ENCODE results near the gene OTUD3.
"Not testable (repeated sequence)": the region's sequence is repeated elsewhere in the genome, so short reads cannot be mapped to it uniquely, and the experiment has no call there.

OTUD3 gene

GRCh38 chr1:19868575-19868974, 13.6 kb upstream of the OTUD3 start:
- DNase-seq (ENCODE audit: low spot score), result not testable (repeated sequence)

- DNase-seq (ENCODE audit: low spot score), result not testable (repeated sequence)
Measured at GRCh38 chr1:19869453-19869852, 12.7 kb upstream of the OTUD3 start.

DNA sequence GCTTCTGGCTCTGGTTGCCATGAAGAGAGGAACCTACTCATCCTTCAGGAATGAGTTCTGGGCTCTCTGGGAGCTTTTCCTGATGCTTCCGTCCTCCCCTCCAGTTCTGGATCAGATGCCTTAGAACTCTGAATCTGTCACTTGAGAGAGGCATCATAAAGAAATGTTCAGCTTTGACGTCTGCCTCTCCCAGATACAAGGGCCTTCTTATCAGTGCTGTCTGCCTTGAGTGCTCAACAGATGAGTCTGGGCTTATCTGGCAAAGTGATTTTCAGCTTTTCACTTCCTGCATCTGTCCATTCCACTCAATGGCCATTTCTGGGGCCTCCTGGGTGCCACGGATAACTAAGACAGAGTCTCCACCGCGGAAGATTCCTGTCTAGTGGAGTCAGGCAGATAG, 12.3 kb upstream of the OTUD3 start:
- DNase-seq (ENCODE audit: low spot score), result no peak

DNA sequence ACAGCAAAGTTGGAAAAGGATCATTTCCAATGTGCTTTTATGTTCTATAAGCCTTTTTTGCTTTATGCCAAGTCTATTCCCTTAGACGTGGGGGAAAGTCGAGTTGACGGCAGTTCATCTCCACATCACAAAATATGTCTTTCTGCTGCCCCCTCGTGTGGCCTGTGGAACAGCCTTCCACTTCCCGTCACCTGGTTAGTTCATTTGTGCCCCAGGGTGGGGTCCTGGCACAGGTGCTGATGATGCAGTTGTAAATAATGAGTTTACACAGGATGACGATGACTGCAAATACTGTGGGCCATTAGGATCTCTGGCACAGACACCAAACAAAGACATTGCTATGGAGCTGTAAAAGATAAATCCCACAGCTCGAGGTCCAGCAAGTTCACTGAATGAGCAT, 10.0 kb upstream of the OTUD3 start:
- DNase-seq (ENCODE audit: low spot score), result no peak

DNA sequence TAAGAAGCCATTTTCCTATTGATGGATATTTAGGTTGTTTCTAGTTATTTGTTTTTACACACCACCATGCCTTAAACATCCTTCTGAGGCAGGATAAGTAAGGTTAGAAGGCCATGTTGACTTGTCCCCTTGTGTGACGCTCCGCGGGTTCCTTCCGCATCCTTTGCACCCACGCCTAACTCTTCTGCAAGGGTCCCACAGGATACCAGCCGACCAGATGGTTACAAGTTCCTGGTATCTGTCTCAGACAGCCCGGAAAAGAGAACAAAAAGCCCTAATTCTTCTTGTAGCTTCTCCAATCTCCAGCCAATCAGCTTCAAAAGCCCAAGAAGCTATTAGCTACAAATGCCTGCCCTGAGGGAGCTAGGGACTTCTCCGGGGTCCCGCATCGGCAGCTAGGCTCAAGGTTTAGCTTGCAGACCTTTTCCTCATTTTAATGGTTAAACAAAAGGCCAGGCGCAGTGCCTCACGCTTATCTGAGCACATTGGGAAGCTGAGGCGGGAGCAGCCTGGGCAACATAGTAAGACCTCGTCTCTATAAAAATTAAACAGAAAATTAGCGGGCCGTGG, 4.9 kb upstream of the OTUD3 start:
- no peak for DNase-seq (ENCODE audit: low spot score)

DNA sequence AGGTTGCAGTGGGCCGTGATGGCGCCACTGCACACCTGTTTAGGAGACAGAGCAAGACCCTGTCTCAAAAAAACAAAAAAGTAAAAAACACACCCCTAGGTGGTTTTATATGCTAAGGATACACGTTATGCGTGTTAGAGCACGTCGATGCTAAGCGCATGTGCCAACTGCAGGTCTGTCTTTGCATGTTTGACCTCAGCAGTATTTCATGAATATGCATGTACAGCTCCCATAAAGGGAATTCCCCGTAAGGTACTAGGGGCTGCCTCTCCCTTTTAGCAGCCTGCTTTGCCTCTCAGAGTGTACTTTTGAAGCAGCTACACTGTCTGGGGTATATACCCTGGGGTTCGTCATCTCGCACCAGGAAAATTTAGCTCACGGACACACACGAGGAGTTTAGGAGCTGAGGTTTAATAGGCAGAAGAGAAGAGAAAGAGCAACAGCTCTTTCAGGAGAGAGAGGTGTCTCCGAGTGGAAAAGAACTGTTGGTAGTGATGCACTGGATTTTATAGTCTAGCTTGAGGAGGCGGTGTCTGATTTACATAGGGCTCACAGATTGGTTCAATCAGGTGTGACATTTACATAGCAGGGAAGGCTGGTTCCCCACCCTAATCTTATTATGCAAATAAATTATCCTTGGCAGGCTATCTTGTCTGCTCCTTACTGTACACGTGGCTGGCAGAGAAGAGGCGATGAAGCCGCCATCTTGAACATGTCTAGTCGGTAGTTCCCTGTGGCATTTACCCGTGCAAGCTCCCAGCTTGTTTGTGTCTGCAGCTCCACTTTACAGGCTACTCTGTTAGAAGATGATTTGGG, 4.2 kb upstream of the OTUD3 start:
- no peak for DNase-seq (ENCODE audit: low spot score)

DNA sequence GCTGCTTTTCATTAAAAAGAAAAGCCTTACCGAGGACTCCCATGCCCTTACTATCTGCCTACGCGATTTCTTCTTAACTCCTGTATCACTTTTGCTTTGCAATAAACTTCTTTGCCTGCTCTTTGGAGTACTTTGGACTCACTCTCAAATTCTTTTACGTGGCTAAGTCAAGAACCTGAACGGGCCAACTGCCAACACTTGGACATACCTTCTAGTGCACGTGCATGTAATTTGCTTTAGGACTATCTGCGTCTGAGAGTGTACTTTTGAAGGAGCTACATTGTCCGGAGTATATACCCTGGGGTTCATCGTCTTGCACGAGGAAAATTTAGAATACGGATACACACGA, 3.6 kb upstream of the OTUD3 start:
- no peak for DNase-seq (ENCODE audit: low spot score)

DNA sequence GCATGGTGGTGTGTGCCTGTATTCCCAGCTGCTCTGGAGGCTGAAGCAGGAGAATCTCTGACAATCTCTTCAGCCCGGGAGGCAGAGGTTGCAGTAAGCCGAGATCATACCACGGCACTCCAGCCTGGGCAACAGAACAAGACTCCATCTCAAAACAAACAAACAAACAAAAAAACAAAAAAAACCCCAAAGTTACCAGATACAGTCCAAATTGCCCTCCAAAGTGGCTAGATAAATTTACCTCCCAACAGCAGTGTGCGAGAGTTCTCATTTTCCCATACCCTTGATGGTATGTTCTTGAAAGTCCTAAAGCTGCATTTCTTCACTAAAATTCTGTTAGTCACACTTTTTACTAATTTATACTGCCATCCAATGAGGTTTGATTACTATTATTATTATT, 3.0 kb upstream of the OTUD3 start:
- DNase-seq (ENCODE audit: low spot score), result no peak

GRCh38 chr1:19879661-19880060, 2.5 kb upstream of the OTUD3 start:
- no peak for DNase-seq (ENCODE audit: low spot score)

- not testable (repeated sequence) for DNase-seq (ENCODE audit: low spot score)
Measured at GRCh38 chr1:19880841-19881240, 1.4 kb upstream of the OTUD3 start.

- DNase-seq (ENCODE audit: low spot score), result no peak
Measured at GRCh38 chr1:19884312-19884711, 2.1 kb downstream of the OTUD3 start.

GRCh38 chr1:19885821-19886220, 3.6 kb downstream of the OTUD3 start:
- DNase-seq (ENCODE audit: low spot score), result no peak

GRCh38 chr1:19888112-19888511, 5.9 kb downstream of the OTUD3 start:
- no peak for DNase-seq (ENCODE audit: low spot score)

DNA sequence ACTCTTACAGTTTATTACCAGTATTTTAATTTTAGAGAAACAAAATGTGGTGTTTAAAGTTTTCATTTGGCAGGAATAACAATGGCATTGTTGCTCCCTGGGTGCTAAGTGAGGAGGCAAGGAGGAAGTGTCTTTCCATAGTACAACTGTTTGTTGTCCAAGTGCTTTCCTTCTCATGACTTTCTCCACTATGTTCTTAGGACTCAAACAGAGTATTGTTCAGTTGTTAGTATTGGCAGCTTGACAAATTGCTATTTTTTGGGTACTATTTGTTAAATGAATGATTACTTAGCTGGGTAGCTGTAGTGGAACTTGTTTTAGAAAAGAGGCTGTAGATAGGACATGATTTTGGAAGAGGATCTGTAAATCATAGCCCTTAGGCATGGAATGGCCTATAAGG, 7.5 kb downstream of the OTUD3 start:
- no peak for DNase-seq (ENCODE audit: low spot score)

GRCh38 chr1:19892129-19892528, 9.9 kb downstream of the OTUD3 start:
- DNase-seq (ENCODE audit: low spot score), result no peak

- no peak for DNase-seq (ENCODE audit: low spot score)
Measured at GRCh38 chr1:19892628-19893168, 10.5 kb downstream of the OTUD3 start.

DNA sequence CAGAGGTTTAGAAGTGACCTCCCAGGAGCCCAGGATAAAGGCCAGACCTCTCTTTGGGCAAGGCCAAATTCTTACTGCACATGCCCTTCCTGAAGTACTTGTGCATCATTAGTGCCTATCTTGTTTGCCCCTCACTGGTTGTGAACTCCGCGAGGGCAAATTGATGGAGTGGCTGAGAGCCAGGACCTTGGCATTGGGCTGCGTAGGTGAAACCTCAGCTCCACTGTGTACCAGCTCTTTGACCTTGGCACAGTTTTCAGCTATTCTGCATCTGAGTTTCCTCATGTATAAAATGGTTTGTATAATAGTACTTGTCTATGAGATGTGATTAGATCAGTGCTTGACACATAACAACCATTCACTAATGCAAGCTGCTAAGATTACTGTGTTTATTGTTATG, 11.5 kb downstream of the OTUD3 start:
- DNase-seq (ENCODE audit: low spot score), result no peak

GRCh38 chr1:19894218-19894617, 12.0 kb downstream of the OTUD3 start:
- no peak for DNase-seq (ENCODE audit: low spot score)

- DNase-seq (ENCODE audit: low spot score), result no peak
Measured at GRCh38 chr1:19901653-19902052, 19.5 kb downstream of the OTUD3 start.

DNA sequence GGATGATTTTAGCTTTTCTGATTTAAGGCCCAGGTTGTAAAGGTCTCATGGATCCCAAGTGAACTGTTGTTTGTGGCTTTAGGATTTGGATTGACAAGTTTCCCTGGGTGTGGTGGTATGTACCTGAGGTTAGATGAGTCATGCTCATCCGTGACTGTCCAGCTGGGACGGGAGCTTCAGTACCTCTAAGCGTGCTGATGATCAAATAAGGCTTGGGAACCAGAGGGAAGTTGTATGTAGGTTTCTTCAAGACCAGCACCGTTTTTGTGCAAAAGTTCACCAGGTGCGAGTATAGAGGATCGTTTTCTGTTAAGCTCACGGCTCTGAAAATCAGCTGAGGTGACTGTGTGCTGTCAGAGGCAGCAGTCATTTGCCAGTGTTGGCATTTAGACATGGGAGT, 21.4 kb downstream of the OTUD3 start:
- DNase-seq (ENCODE audit: low spot score), result no peak

- DNase-seq (ENCODE audit: low spot score), result no peak
Measured at GRCh38 chr1:19907456-19907855, 25.3 kb downstream of the OTUD3 start.

GRCh38 chr1:19909392-19909791, 27.2 kb downstream of the OTUD3 start:
- DNase-seq (ENCODE audit: low spot score), result no peak

- DNase-seq (ENCODE audit: low spot score), result no peak
Measured at GRCh38 chr1:19909971-19910370, 27.8 kb downstream of the OTUD3 start.

DNA sequence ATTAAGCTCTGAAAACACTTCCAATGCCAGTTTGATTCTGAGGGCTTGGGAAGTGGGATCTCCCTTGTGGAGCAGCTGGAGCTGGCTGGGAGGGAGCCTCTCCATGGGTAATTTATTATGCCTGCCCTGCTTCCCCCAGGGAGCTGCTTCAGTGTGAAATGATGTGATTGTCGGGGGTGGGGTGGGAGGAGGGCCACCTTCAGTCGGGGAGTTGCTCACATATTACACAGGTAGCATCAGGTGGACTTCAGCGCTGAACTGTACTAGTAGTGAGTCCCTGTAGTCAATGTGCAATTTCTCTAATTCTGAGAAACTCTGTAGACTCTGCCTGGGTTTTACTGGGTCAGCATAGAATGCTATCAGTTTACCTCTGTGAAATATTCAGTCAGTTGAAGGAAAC, 28.5 kb downstream of the OTUD3 start:
- DNase-seq (ENCODE audit: low spot score), result no peak

Measured in hematopoietic multipotent progenitor cell treated with erythropoietin and hydrocortisone succinate and interleukin-3 and kit ligand, for 17 days (in vitro differentiated cells).